Umbilical cord (tissue), 2 donors: ENCODE data around the gene CXCL11. TPM values are rescaled to one million over a fixed set of nuclear protein-coding genes. Genes with fewer than 3 reads are reported as not detected.
"Not testable (repeated sequence)": the region's sequence is repeated elsewhere in the genome, so short reads cannot be mapped to it uniquely, and the experiment has no call there.

Experiments used
- DNase-seq: peaks from one replicate; pipeline ENCODE4 v3.0.0-alpha.2; 2015; ENCODE audit warnings: low spot score
- total RNA-seq: library from RNA; depleted of rRNA; stranded (reverse); fragments of >200 nt; gene quantifications from one replicate; pipeline ENCODE4 v1.2.3, GENCODE V29; 2014; ENCODE audit warnings: low replicate concordance; ENCODE audit not compliant: insufficient read depth

Gene CXCL11
- total RNA-seq, 1 donor from 2014 or later: 0.96 TPM

DNA sequence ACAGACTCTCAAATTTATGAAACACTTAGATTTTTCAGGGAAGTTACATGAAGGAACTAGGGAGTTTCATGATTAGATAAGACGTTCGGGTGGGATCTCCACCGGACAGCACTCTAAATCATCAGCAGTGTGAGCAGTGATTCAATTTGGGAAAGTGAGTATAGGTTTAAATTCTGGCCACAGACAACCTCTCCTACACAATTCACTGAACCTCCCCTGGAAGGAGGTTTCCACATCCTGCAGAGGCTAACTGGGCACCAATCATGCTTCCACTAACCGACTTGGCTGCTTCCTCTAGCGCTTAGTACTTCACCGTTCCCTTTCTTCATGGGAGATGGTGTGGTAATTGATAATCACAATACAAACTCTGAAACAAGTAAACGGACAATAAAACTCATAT lies 34.2 kb downstream of the CXCL11 start:
- DNase-seq: no peak

DNA sequence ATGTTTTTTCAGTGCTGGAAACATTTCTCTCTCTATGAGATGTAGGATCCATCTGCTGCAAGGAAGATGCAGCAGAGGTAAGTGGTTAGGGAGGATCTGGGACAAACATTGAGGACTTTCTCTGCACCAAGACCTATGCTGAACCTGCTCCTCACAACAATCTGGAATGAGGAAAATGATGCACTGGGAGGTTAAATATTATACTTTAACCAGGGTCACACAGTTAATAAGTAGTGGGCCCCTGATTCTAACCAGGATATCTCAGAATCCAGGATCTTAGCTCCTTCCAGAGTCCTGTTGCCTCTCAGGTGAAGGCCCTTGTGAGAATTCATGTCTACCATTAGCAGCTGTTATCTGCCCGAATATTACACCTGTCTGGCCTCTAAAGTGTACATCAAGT lies 35.6 kb downstream of the CXCL11 start:
- DNase-seq: no peak

DNA sequence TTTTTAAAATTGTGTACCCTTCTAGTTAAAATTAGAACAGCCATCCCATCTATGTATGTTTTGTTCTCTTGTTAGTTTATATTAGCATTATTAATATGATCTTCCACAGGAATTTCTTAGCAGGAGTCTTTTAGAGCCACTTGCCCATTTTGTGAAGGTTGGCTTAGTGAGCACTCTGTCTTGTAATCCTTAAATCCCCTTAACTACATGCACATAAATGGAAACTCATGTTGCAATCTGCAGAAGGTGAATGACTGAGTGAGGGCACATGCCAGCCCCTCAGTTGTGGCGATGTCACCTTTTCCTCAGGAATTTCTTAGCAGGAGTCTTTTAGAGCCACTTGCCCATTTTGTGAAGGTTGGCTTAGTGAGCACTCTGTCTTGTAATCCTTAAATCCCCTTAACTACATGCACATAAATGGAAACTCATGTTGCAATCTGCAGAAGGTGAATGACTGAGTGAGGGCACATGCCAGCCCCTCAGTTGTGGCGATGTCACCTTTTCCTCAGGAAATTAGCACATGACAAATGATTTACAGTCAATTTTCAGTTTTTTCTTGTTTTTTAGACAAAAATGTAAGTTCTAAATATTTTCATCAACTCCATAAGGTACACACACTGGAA lies 37.2 kb downstream of the CXCL11 start:
- not testable (repeated sequence) for DNase-seq

DNA sequence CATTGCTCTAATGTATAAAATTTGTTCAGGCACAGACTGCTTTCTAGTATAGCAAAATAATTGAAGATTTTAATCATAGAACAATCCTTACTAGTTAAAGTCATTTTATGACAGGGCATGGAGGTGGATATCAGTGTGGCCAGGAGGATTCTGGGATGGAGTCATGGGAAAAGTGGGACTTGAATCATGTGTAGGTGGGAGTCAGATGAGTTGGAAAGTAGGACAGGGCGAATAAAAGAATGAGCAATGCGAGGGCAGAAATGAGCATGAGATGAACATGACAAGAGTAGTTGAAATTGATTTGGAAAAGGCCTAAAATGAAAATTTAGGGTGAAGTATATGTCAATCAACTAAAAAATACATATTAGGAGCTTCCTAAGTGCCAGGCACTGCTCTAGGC lies 37.9 kb downstream of the CXCL11 start:
- DNase-seq: no peak

DNA sequence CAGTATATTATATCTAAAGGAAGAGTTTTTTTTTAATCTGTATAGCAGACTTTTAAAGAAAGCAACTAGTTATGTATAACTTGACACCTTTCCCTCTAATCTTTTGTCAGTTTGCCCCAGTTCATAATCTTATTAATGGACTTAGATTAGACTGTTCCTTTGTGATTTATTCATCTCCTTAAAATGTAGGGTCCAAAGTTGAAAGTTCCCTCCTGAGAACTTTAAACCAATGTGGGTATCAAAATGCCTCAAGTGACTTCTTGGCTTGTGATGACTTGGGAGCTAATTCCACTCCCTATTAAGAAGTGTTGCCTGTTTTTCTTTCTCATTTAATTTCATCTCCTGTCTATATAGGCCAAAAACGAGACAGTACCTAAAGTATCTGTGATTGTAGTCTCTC lies 38.8 kb downstream of the CXCL11 start:
- no peak for DNase-seq

DNA sequence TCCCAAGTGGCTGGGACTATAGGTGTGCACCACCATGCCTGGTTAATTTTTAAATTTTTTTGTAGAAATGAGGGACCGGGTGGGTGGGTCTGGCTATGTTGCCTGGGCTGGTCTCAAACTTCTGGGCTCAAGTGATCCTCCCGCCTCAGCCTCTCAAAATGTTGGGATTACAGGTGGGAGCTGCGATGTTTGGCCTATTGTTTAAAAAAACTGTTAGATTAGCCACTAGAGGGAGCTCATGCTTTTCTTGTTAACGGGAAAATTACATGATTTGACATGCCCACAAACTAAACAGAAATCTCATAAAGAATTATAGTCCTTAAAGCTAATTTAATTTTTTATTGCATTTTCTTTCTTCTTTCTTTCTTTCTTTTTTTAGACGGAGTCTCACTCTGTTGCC lies 40.1 kb downstream of the CXCL11 start:
- DNase-seq: peak; percentile 38

DNA sequence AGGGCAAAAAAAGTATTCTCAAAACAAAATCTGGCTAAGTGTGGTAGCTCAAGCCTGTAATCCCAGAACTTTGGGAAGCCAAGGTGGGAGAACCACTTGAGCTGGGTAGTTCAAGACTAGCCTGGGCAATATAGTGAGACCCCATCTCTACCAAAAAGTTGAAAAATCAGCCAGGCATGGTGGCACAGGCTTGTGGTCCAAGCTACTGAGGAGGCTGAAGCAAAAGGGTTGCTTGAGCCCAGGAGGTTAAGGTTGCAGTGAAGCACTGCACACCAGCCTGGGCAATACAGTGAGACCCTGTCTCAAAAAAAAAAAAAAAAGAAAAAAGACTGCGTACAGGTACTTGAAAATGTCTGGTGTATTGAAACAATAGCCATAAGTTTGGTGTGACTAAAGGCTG lies 43.4 kb downstream of the CXCL11 start:
- no peak for DNase-seq

DNA sequence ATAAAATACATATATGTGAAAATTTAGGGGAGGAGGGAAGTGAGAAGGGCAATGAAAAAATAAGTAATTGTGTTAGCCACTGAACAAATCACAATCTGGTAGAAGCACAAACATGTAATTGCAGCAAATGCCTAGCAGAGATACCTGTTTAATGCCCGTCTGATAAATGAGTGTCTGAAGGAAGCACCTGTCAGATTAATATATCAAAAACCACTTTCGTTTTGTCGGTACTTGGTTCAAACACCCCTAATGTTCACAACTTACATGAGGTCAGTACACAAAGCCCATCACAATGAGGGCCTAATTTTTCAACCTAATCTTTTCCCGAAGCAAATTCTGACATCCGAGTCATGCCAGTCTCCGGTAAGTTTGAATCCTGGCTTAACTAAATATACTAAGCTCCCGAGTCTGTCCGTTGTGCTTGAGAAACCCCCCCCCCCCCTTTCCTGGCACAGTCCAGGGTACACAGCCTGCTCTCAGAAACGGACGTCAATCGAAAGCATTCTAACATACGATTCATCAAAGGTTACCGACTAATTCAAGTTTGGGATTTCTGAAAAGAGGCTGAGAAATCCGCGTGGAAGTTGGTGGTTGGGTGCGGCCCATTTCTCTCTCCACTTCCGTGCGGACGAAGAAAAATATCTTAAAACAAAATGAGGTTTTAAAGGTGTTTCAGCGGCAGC lies 45.9 kb downstream of the CXCL11 start:
- DNase-seq: no peak

DNA sequence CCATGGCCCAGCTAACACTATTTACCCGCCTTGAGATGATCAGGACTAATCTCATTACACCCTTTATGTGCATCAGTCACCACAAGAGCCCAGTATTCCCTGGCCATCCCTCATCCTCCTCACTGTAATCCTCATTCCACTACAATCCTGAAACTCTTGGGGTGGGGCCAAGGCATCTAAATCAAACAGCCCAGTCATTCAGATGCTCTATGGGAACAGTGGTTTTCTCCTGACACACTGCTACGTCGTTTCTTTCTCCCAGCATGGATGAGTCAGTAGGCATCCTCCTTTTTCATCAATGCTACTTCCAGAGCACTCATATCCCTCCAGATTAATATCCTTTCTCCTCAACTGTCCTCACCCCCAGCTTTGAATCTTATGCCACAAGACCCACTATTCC lies 50.8 kb downstream of the CXCL11 start:
- no peak for DNase-seq

Other genes starting within 250 kb of the CXCL11 start
- 6.3 TPM for gene PPEF2, start 133.6 kb downstream of the CXCL11 start, total RNA-seq
- gene NAAA, start 95.1 kb downstream of the CXCL11 start, total RNA-seq: 52.7 TPM
- gene SDAD1, start 45.1 kb downstream of the CXCL11 start, total RNA-seq: 39.0 TPM
- 1.4 TPM for gene CXCL9, start 28.6 kb downstream of the CXCL11 start, total RNA-seq
- gene CXCL10, start 12.6 kb downstream of the CXCL11 start, total RNA-seq: not detected
- gene ART3, start 38.6 kb upstream of the CXCL11 start, total RNA-seq: 0.48 TPM
- 96.3 TPM for gene NUP54, start 112.3 kb upstream of the CXCL11 start, total RNA-seq
- gene SCARB2, start 177.8 kb upstream of the CXCL11 start, total RNA-seq: 173 TPM
- gene FAM47E, start 215.7 kb upstream of the CXCL11 start, total RNA-seq: 4.3 TPM